GM12878 (cell line): ENCODE measurements around the gene DISP2. TPM values are rescaled to one million over a fixed set of nuclear protein-coding genes. Genes with fewer than 3 reads are reported as not detected.

Source experiments
- ATAC-seq: fragments of 200-7000 bp; cut with Tn5 transposase; 3 replicates; pipeline ENCODE4 v1.9.1; 2020; ENCODE audit warnings: mild to moderate bottlenecking, moderate library complexity
- BruUV-seq: library from RNA; stranded (reverse); fragments of 400-500 nt; replicated peaks from 2 replicates; lab custom pipeline; 2021; lab: Mats Ljungman, UMichigan
- CTCF ChIA-PET: fragments of 300-600 bp; sonication (Branson Sonifier 250); formaldehyde crosslinking; extraction: SDS; loops from one replicate; lab custom pipeline; 2021; ENCODE audit warnings: inconsistent platforms; lab: Yijun Ruan, JAX
- POLR2A ChIA-PET: fragments of 350-600 bp; formaldehyde crosslinking; extraction: SDS; loops from one replicate; lab custom pipeline; 2021; ENCODE audit warnings: inconsistent platforms; lab: Charles Lee
- RAD21 ChIA-PET: fragments of 300-600 bp; sonication (Branson Sonifier 250); formaldehyde crosslinking; loops from one replicate; lab custom pipeline; 2023; ENCODE audit warnings: antibody characterized with exemption; ENCODE audit not compliant: unreplicated experiment; lab: Charles Lee
- SMC1A ChIA-PET: fragments of 300-600 bp; sonication (Branson Sonifier 250); formaldehyde crosslinking; loops from one replicate; lab custom pipeline; 2023; ENCODE audit not compliant: unreplicated experiment, uncharacterized antibody; lab: Charles Lee
- DNase-seq: peaks from one replicate; pipeline ENCODE4 v3.0.0-alpha.2; 2011; ENCODE audit warnings: low read depth, low spot score
- FAIRE-seq: peaks from 3 replicates; lab custom pipeline; 2011; peaks lifted over from hg19 to GRCh38; lab: Jason Lieb, UNC
- H2AFZ ChIP-seq: 2 replicates; pipeline ENCODE4 v1.6.0; 2011; ENCODE audit warnings: low read depth, low read length, control low read depth; ENCODE audit not compliant: control insufficient read depth
- H3K27ac ChIP-seq: 2 replicates; pipeline ENCODE4 v1.5.1; 2011; ENCODE audit warnings: control low read depth; ENCODE audit not compliant: control insufficient read depth, insufficient read depth
- H3K27me3 ChIP-seq, 2 experiments: replicated peaks in 1 of 2; 2 replicates each; pipeline versions ENCODE4 v1.6.0 to v1.6.1; 2011; ENCODE audit warnings: low read length in 1 of 2; ENCODE audit not compliant: control insufficient read depth in 2 of 2, insufficient read depth in 2 of 2
- H3K36me3 ChIP-seq, 2 experiments: 2 replicates each; pipeline ENCODE4 v1.5.1; 2011; ENCODE audit warnings: low read length in 1 of 2; ENCODE audit not compliant: control insufficient read depth in 2 of 2, insufficient read depth in 2 of 2
- H3K4me1 ChIP-seq: 2 replicates; pipeline ENCODE4 v1.6.1; 2011; ENCODE audit warnings: mild to moderate bottlenecking, low read length, moderate library complexity, mixed read lengths; ENCODE audit not compliant: control insufficient read depth, insufficient read depth
- H3K4me2 ChIP-seq: 2 replicates; pipeline ENCODE4 v1.6.0; 2011; ENCODE audit warnings: control low read depth; ENCODE audit not compliant: control insufficient read depth, insufficient read depth
- H3K4me3 ChIP-seq: fragments of 200-600 bp; sonication (generic); 2 replicates; pipeline ENCODE4 v1.5.1; 2016
- H3K79me2 ChIP-seq: 2 replicates; pipeline ENCODE4 v1.6.0; 2011; ENCODE audit warnings: low read length; ENCODE audit not compliant: control insufficient read depth, insufficient read depth
- H3K9ac ChIP-seq: 2 replicates; pipeline ENCODE4 v1.8.0; 2011; ENCODE audit warnings: low read length, control low read depth, mixed read lengths; ENCODE audit not compliant: control insufficient read depth, insufficient read depth
- H3K9me3 ChIP-seq: replicated peaks from 3 replicates; pipeline ENCODE4 v1.5.1; 2011; ENCODE audit warnings: mild to moderate bottlenecking, low read length; ENCODE audit not compliant: control insufficient read depth, insufficient read depth
- H4K20me1 ChIP-seq: 2 replicates; pipeline ENCODE4 v1.6.0; 2011; ENCODE audit not compliant: control insufficient read depth, insufficient read depth
- ATF2 ChIP-seq: IDR thresholded peaks from 2 replicates; pipeline ENCODE4 v1.6.1; 2012; ENCODE audit warnings: low read length, inconsistent platforms
- BCL3 ChIP-seq: IDR thresholded peaks from 2 replicates; pipeline ENCODE4 v1.6.1; 2011; ENCODE audit warnings: borderline replicate concordance, low read depth, mild to moderate bottlenecking, moderate library complexity, low read length; ENCODE audit not compliant: insufficient read depth, poor library complexity, severe bottlenecking
- CBX5 ChIP-seq: sonication (generic); IDR thresholded peaks from 2 replicates; pipeline ENCODE4 v1.6.1; 2016; ENCODE audit warnings: low read depth, moderate library complexity, mild to moderate bottlenecking, inconsistent platforms
- IRF3 ChIP-seq: fragments of 450-650 bp; IDR thresholded peaks from 2 replicates; pipeline ENCODE4 v1.6.1; 2014; ENCODE audit warnings: mild to moderate bottlenecking
- KAT2A ChIP-seq: conservative IDR thresholded peaks from 2 replicates; pipeline ENCODE4 v1.6.1; 2011; ENCODE audit warnings: low read depth, low read length; ENCODE audit not compliant: control insufficient read depth
- MTA3 ChIP-seq: IDR thresholded peaks from 2 replicates; pipeline ENCODE4 v1.6.1; 2012; ENCODE audit warnings: low read length, inconsistent platforms, borderline replicate concordance
- MYC ChIP-seq: IDR thresholded peaks from 2 replicates; pipeline ENCODE4 v1.6.1; 2011; ENCODE audit warnings: mild to moderate bottlenecking, low read length, moderate library complexity, inconsistent platforms; ENCODE audit not compliant: insufficient read depth, insufficient replicate concordance, insufficient read length, severe bottlenecking
- POU2F2 ChIP-seq: IDR thresholded peaks from 3 replicates; pipeline ENCODE4 v1.6.1; 2011; ENCODE audit warnings: low read depth, mild to moderate bottlenecking, low read length, borderline replicate concordance
- TCF12 ChIP-seq: IDR thresholded peaks from 2 replicates; pipeline ENCODE4 v1.6.1; 2011; ENCODE audit warnings: low read depth, mild to moderate bottlenecking, low read length
- ZNF592 ChIP-seq: fragments of 450-650 bp; IDR thresholded peaks from 2 replicates; pipeline ENCODE4 v1.6.1; 2017; ENCODE audit warnings: mild to moderate bottlenecking, moderate library complexity
- ZSCAN29 ChIP-seq: fragments of 450-650 bp; IDR thresholded peaks from 2 replicates; pipeline ENCODE4 v1.6.1; 2017; ENCODE audit warnings: mild to moderate bottlenecking, moderate library complexity
- WGBS: methylation state at CpG from one replicate; pipeline ENCODE4 v1.1.6; 2016; ENCODE audit warnings: low lambda C conversion rate; ENCODE audit not compliant: insufficient replicate concordance, insufficient coverage; ENCODE audit errors: missing lambda C conversion rate; 5-methylcytosine and 5-hydroxymethylcytosine counted together
- in situ Hi-C: fragments of 300-500 bp; cut with MboI; formaldehyde crosslinking; loops from 9 replicates; pipeline ENCODE4 v1.14.3; 2018; ENCODE audit warnings: mixed read lengths
- intact Hi-C: fragments of 100-400 bp; cut with micrococcal nuclease; formaldehyde crosslinking; loops from one replicate; pipeline ENCODE4 v1.14.2; 2022; ENCODE audit not compliant: unreplicated experiment
- polyA plus RNA-seq, 11 experiments: library from polyadenylated mRNA; depleted of rRNA in 4 of 11; unstranded in 6 of 11; stranded (reverse) in 5 of 11; fragments of >200 nt; fragmentation: Nextera tagmentation in 4 of 11; fragmentation: Illumina TruSeq in 1 of 11; extraction: Ambion mirVana in 4 of 11; extraction: Trizol in 1 of 11; gene quantifications; 1 replicate in 1 of 11; 2 replicates in 10 of 11; pipeline versions ENCODE4 v1.2.1 to v1.2.3, GENCODE V29; 2011 to 2016; ENCODE audit warnings: inconsistent platforms in 2 of 11, missing spikeins in 2 of 11, low read depth in 1 of 11
- total RNA-seq, 4 experiments: library from RNA; depleted of rRNA in 3 of 4; stranded (reverse); fragments of >200 nt in 3 of 4; fragmentation: Illumina TruSeq in 1 of 4; extraction: Trizol in 1 of 4; gene quantifications; 2 replicates each; pipeline versions ENCODE4 v1.2.1 to v1.2.3, GENCODE V29; 2013 to 2021

The DISP2 gene
- total and polyA plus RNA-seq, 10 of the 15 experiments (the other 5 are each of a cell fraction or from before 2014, with no cell fraction given), result under 0.01 to 0.20 (median 0.12) TPM; not detected in 7

GRCh38 chr15:40320409-40320808 is 37.6 kb upstream of the DISP2 start:
- Histone ChIP-seq H3K36me3 (no peaks in the 10 kb centered on the region), H3K4me2 (no peak overlapping the region), H3K27ac (no peak overlapping the region), H3K79me2 (no peaks in the 10 kb centered on the region), H3K9me3 (no peaks in the 10 kb centered on the region), H4K20me1 (no peaks in the 10 kb centered on the region), H3K27me3 (no peaks in the 10 kb centered on the region), H2AFZ (no peak overlapping the region), H3K9ac (no peak overlapping the region), H3K4me3 (no peak overlapping the region), H3K4me1 (peaks cover 11% of the 10 kb centered on the region)
- no peak for FAIRE-seq
- ChIA-PET RAD21 (interaction anchor here (1.0 to 1.5 kb wide), 7 partner anchors 12 to 41 kb away, joined by 3 to 4 read pairs (median 3); no protein-coding TSS in a partner anchor), SMC1A (interaction anchor here (0.8 to 7.6 kb wide), 8 partner anchors 10 to 101 kb away, joined by 3 to 42 read pairs (median 6); partner anchors contain the start of gene PLCB2), POLR2A (interaction anchor here (1.3 kb wide), 1 partner anchor 17 kb away, joined by 4 read pairs; no protein-coding TSS in a partner anchor), CTCF (interaction anchor here (0.6 to 17.6 kb wide), 13 partner anchors 8 to 939 kb away, joined by 3 to 336 read pairs (median 5); partner anchors contain the start of genes CCDC9B and PLCB2)
- in situ Hi-C loops, result no loop called here
- no peak for ATAC-seq
- TF ChIP-seq BCL3 (no peak), IRF3 (no peak), MTA3 (no peak), CBX5 (no peak), ATF2 (no peak), MYC (no peak), POU2F2 (no peak), ZNF592 (no peak), KAT2A (no peak), ZSCAN29 (no peak), TCF12 (no peak)
- intact Hi-C loops, result no loop called here
- 41% methylated on average over 1 of the region's 1 CpG for WGBS
- DNase-seq, result no peak
- no TSS peak for BruUV-seq
